ENCODE measurements around the gene NONO. TPM values are rescaled to one million over a fixed set of nuclear protein-coding genes. Genes with fewer than 3 reads are reported as not detected.

Gene NONO
- total RNA-seq, 1 donor from 2014 or later = 916 TPM

GRCh38 chrX:71245159-71245558, 38.3 kb upstream of the NONO start:
- H3K4me1 ChIP-seq = no peaks in the 10 kb centered on the region
- no peak overlapping the region for H3K27ac ChIP-seq
- no peak for DNase-seq (ENCODE audit: low spot score)
- Mint-ChIP-seq H3K4me1 (peaks cover 2% of the 10 kb centered on the region), H3K36me3 (peaks cover 41% of the 10 kb centered on the region), H3K27me3 (ENCODE audit: insufficient read depth, low read depth) (peaks cover 4% of the 10 kb centered on the region), H3K27ac (no peak overlapping the region), H3K9me3 (peaks cover 13% of the 10 kb centered on the region), H3K4me3 (no peak overlapping the region)
- no peaks in the 10 kb centered on the region for H3K79me2 ChIP-seq (ENCODE audit: low read depth)
- H3K9ac ChIP-seq = no peak overlapping the region
- no peak overlapping the region for H3K4me3 ChIP-seq
- H3K27me3 ChIP-seq = no peaks in the 10 kb centered on the region
- no peaks in the 10 kb centered on the region for H4K20me1 ChIP-seq (ENCODE audit: low read depth)
- H3K9me3 ChIP-seq (ENCODE audit: low read depth) = no peaks in the 10 kb centered on the region
- no peaks in the 10 kb centered on the region for H3K36me3 ChIP-seq
- H3K4me2 ChIP-seq = no peak overlapping the region
- no peaks in the 10 kb centered on the region for H3F3A ChIP-seq (ENCODE audit: low read depth)
- no peak overlapping the region for H2AFZ ChIP-seq (replicated peaks)
- TF ChIP-seq EZH2 (IDR thresholded peaks at IDR 0.05) (no peak), CTCF (IDR thresholded peaks at IDR 0.05) (no peak), EZH2phosphoT487 (IDR thresholded peaks at IDR 0.05) (no peak)

DNA sequence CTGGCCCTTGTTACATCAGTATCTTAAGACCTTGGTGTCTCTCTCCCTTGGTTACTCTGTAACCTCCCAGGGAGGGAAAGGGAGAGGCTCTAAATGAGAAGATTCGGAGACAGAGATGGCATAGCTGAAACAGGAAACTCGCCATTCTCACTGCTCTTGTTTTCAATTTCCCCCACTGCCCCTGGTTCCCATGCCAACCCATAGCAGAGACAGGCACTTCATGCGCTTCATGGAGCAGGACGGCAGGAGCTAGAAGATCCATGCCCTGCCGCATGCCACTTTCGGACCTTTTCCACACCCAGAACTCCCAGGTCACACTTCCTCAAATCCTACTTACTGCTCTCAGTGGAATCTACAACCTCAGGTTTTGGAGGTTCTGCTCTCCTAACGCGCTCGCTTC, 32.6 kb upstream of the NONO start:
- H3K27ac ChIP-seq = no peak overlapping the region
- H3K4me2 ChIP-seq = peak overlapping the region; percentile 81
- H3K9ac ChIP-seq = no peak overlapping the region
- Mint-ChIP-seq H3K4me1 (peaks cover 16% of the 10 kb centered on the region), H3K36me3 (peaks cover 20% of the 10 kb centered on the region), H3K27me3 (ENCODE audit: insufficient read depth, low read depth) (peaks cover 3% of the 10 kb centered on the region), H3K4me3 (peak overlapping the region; percentile 63), H3K27ac (no peak overlapping the region), H3K9me3 (peaks cover 4% of the 10 kb centered on the region)
- H3K79me2 ChIP-seq (ENCODE audit: low read depth) = peaks cover 37% of the 10 kb centered on the region
- no peak for TF ChIP-seq EZH2 (IDR thresholded peaks at IDR 0.05)
- TF ChIP-seq CTCF (IDR thresholded peaks at IDR 0.05) = no peak
- H3K4me1 ChIP-seq = no peaks in the 10 kb centered on the region
- H3F3A ChIP-seq (ENCODE audit: low read depth) = peaks cover 9% of the 10 kb centered on the region
- H4K20me1 ChIP-seq (ENCODE audit: low read depth) = peaks cover 16% of the 10 kb centered on the region
- DNase-seq (ENCODE audit: low spot score) = no peak
- no peaks in the 10 kb centered on the region for H3K27me3 ChIP-seq
- no peaks in the 10 kb centered on the region for H3K36me3 ChIP-seq
- no peaks in the 10 kb centered on the region for H3K9me3 ChIP-seq (ENCODE audit: low read depth)
- H3K4me3 ChIP-seq = peak overlapping the region; percentile 96
- H2AFZ ChIP-seq (replicated peaks) = no peak overlapping the region

DNA sequence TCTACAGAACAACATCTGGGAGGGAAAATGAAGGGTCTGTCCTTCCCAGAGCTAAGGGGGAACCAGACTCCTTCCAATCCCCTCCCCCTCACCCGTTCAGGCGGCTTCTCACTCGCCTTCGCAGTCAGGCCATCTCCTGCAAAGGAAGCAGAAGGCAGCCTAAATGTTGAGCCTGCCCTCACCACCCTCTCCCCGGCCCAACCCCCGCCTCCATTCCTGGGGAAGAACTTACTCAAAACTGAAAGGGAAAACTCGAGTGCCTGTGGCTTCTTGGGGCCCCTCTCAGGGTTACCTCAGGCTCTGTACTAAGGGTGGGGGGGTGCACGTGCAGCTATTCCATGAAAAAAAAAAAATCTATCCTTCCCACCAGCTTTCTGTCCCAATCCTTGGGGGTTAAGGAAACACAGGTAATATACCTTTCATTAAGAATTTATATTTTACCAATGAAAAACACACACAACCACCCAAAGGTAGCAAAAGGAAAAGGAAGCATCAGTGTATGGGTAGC, 31.9 kb upstream of the NONO start:
- peaks cover 18% of the 10 kb centered on the region for H3K36me3 Mint-ChIP-seq
- H3K9me3 ChIP-seq (ENCODE audit: low read depth) = no peaks in the 10 kb centered on the region
- peak overlapping the region; percentile 96 for H3K4me3 Mint-ChIP-seq
- H3K4me3 ChIP-seq = peak overlapping the region; percentile 96
- no peak overlapping the region for H2AFZ ChIP-seq (replicated peaks)
- peaks cover 3% of the 10 kb centered on the region for H3K27me3 Mint-ChIP-seq (ENCODE audit: insufficient read depth, low read depth)
- H3K4me1 ChIP-seq = no peaks in the 10 kb centered on the region
- H3K4me1 Mint-ChIP-seq = peaks cover 17% of the 10 kb centered on the region
- no peaks in the 10 kb centered on the region for H3K36me3 ChIP-seq
- TF ChIP-seq CTCF (IDR thresholded peaks at IDR 0.05) = no peak
- H4K20me1 ChIP-seq (ENCODE audit: low read depth) = peaks cover 16% of the 10 kb centered on the region
- no peak overlapping the region for H3K27ac Mint-ChIP-seq
- H3K27me3 ChIP-seq = no peaks in the 10 kb centered on the region
- no peak for DNase-seq (ENCODE audit: low spot score)
- H3K9me3 Mint-ChIP-seq = peaks cover 4% of the 10 kb centered on the region
- peak overlapping the region; percentile 81 for H3K4me2 ChIP-seq
- H3F3A ChIP-seq (ENCODE audit: low read depth) = peaks cover 9% of the 10 kb centered on the region
- peaks cover 37% of the 10 kb centered on the region for H3K79me2 ChIP-seq (ENCODE audit: low read depth)
- no peak overlapping the region for H3K9ac ChIP-seq
- no peak overlapping the region for H3K27ac ChIP-seq
